GM12891 (cell line): ENCODE results near the gene MIP.
"Not testable (repeated sequence)": the region's sequence is repeated elsewhere in the genome, so short reads cannot be mapped to it uniquely, and the experiment has no call there.

ENCODE experiments used
- DNase-seq: peaks from one replicate; pipeline ENCODE4 v3.0.0; 2011; ENCODE audit warnings: low spot score; ENCODE audit not compliant: insufficient read length
- FAIRE-seq: peaks from 2 replicates; lab custom pipeline; 2011; peaks lifted over from hg19 to GRCh38; lab: Jason Lieb, UNC
- PAX5 ChIP-seq: IDR thresholded peaks from 2 replicates; pipeline ENCODE4 v1.6.1; 2011; ENCODE audit warnings: low read length, moderate library complexity, mild to moderate bottlenecking; ENCODE audit not compliant: insufficient read depth, severe bottlenecking
- POLR2A ChIP-seq: IDR thresholded peaks from 2 replicates; pipeline ENCODE4 v1.6.1; 2011; ENCODE audit warnings: low read depth, low read length, control low read depth
- POLR2AphosphoS5 ChIP-seq: IDR thresholded peaks from 2 replicates; pipeline ENCODE4 v1.6.1; 2011; ENCODE audit warnings: low read depth, low read length, control low read depth
- POU2F2 ChIP-seq: IDR thresholded peaks from 2 replicates; pipeline ENCODE4 v1.6.1; 2011; ENCODE audit warnings: low read depth, mild to moderate bottlenecking, control low read depth, low read length, moderate library complexity
- SPI1 ChIP-seq: IDR thresholded peaks from 2 replicates; pipeline ENCODE4 v1.6.1; 2011; ENCODE audit warnings: low read depth, low read length, control low read depth
- TAF1 ChIP-seq: IDR thresholded peaks from 2 replicates; pipeline ENCODE4 v1.6.1; 2011; ENCODE audit warnings: low read depth, low read length, control low read depth

MIP gene

GRCh38 chr12:56462565-56462964, 8.1 kb upstream of the MIP start:
- no peak for DNase-seq
- FAIRE-seq = no peak
- no peak for TF ChIP-seq POLR2A
- TF ChIP-seq SPI1 = no peak
- no peak for TF ChIP-seq TAF1
- TF ChIP-seq POU2F2 = no peak
- no peak for TF ChIP-seq POLR2AphosphoS5
- no peak for TF ChIP-seq PAX5

- TF ChIP-seq POLR2A (no peak), POU2F2 (no peak), POLR2AphosphoS5 (no peak), TAF1 (no peak), PAX5 (no peak), SPI1 (no peak)
- no peak for FAIRE-seq
- no peak for DNase-seq
Observed at GRCh38 chr12:56461235-56462159, 7.0 kb upstream of the MIP start.

- no peak for TF ChIP-seq SPI1
- no peak for TF ChIP-seq POLR2AphosphoS5
- no peak for TF ChIP-seq POU2F2
- no peak for TF ChIP-seq PAX5
- TF ChIP-seq POLR2A = no peak
- TF ChIP-seq TAF1 = no peak
- no peak for DNase-seq
- no peak for FAIRE-seq
Observed at GRCh38 chr12:56457817-56458216, 3.4 kb upstream of the MIP start.

DNA sequence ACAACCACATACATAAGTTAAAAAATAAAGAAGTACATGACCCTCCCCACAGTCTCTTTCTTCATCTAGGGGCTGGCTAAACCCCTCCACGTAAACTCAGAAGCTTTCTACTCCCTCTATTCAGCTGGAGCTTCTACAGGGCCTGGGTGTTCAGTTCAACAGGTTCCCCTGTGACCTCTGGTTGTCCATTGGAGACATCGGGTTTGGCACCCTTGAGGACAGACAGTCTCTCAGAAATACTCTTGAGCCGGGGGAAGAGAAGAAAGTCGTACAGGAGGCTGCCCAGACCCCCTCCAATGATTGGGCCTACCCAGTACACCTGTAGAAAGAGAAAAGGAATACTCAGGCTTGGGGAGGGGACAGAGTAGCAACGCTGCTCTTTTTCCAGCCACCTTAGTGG, 3.3 kb downstream of the MIP start:
- FAIRE-seq (no peak), DNase-seq (no peak)
- TF ChIP-seq TAF1 (no peak), POLR2AphosphoS5 (no peak), POLR2A (no peak), SPI1 (no peak), PAX5 (no peak), POU2F2 (no peak)

- FAIRE-seq = no peak
- no peak for TF ChIP-seq POLR2AphosphoS5
- no peak for TF ChIP-seq PAX5
- no peak for TF ChIP-seq TAF1
- TF ChIP-seq POU2F2 = no peak
- TF ChIP-seq POLR2A = no peak
- TF ChIP-seq SPI1 = no peak
- DNase-seq = no peak
Observed at GRCh38 chr12:56450241-56450640, 4.2 kb downstream of the MIP start.

DNA sequence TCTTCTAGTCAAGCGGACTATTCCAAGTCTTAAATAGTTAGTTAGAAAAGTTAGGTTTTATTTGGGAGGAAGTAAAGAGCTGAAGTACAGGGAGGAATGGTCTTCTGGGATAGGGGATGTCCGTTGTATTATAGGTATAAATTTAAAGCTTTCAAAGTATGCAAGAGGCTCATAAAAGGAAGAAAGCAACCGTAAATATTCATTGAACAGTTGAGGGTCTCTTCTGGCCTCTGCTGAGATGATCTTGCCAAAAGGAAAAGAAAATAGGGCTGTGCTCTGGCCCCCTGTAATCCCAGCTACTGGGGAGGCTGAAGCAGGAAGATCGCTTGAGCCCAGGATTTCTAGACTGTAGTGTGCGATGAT, 4.9 kb downstream of the MIP start:
- no peak for DNase-seq
- TF ChIP-seq POU2F2 (no peak), POLR2A (no peak), POLR2AphosphoS5 (no peak), SPI1 (no peak), TAF1 (no peak)
- FAIRE-seq = no peak

GRCh38 chr12:56448860-56449621, 5.4 kb downstream of the MIP start, which contains the start of gene TIMELESS:
Gene TIMELESS, minus strand, starts transcription at chr12:56449426. Its CDS starts 15,256 bp downstream, at chr12:56434170.
- FAIRE-seq = peak; percentile 97

DNA sequence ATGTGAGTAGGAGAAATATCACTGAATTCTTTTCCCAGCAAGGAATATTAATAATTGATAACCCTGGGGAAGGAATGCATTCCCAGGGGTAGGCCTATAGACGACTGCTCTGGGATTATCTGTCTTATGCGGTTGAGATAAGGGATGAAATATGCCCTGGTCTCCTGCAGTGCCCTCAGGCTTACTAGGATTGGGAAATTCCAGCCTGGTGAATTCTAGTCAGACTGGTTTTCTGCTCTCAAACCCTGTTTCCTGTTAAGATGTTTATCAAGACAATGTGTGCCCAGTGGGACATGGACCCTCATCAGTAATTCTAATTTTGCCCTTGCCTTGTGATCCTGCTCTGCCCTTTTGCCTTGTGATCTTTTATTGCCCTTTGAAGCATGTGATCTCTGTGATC, 11.2 kb downstream of the MIP start:
- FAIRE-seq, DNase-seq: not testable (repeated sequence)

More at GRCh38 chr12:56448860-56449621, 5.4 kb downstream of the MIP start, which contains the start of gene TIMELESS:
- DNase-seq = peak; percentile 88
- TF ChIP-seq SPI1 (peak; percentile 75), TAF1 (peak; percentile 40; the same call in 1 of the 2 replicates), PAX5 (no peak), POLR2A (peak; percentile 69; the same call in 1 of the 2 replicates), POLR2AphosphoS5 (peak; percentile 65; the same call in 1 of the 2 replicates), POU2F2 (0 out of 2 replicates have a peak, but pooled peaks have one; percentile 27)
